IMR-90 (cell line): ENCODE data around the gene ARRB1. TPM values are rescaled to one million over a fixed set of nuclear protein-coding genes. Genes with fewer than 3 reads are reported as not detected.

Experiments
- ATAC-seq: fragments of 200-7000 bp; cut with Tn5 transposase; 2 replicates; pipeline ENCODE4 v1.9.1; 2020; ENCODE audit warnings: low read depth, mild to moderate bottlenecking, moderate library complexity
- BruUV-seq: library from RNA; stranded (reverse); fragments of 400-500 nt; replicated peaks from 2 replicates; lab custom pipeline; 2021; lab: Mats Ljungman, UMichigan
- CTCF ChIA-PET: fragments of 300-600 bp; formaldehyde crosslinking; extraction: SDS; loops from one replicate; lab custom pipeline; 2021; ENCODE audit warnings: antibody characterized with exemption; lab: Yijun Ruan, JAX
- POLR2A ChIA-PET: fragments of 300-600 bp; sonication (Branson Sonifier 250); formaldehyde crosslinking; loops from one replicate; lab custom pipeline; 2022; ENCODE audit warnings: antibody characterized with exemption; ENCODE audit not compliant: unreplicated experiment; lab: Charles Lee
- DNase-seq: peaks from one replicate; pipeline ENCODE4 v3.0.0; 2013
- H2AFZ ChIP-seq: replicated peaks from 2 replicates; pipeline ENCODE3; 2013; ENCODE audit warnings: low read length, mild to moderate bottlenecking; ENCODE audit not compliant: poor library complexity
- H2AK5ac ChIP-seq: 2 replicates; pipeline ENCODE4 v1.6.1; 2013; ENCODE audit warnings: low read depth, low read length, inconsistent platforms
- H2AK9ac ChIP-seq: replicated peaks from 2 replicates; pipeline ENCODE3; 2013; ENCODE audit warnings: mild to moderate bottlenecking, low read depth, low read length, moderate library complexity; ENCODE audit not compliant: poor library complexity
- H2BK120ac ChIP-seq: 2 replicates; pipeline ENCODE4 v1.6.1; 2013; ENCODE audit warnings: low read depth, low read length, inconsistent platforms
- H2BK15ac ChIP-seq: 3 replicates; pipeline ENCODE4 v1.6.1; 2013; ENCODE audit warnings: low read depth, low read length, inconsistent platforms
- H2BK20ac ChIP-seq: 2 replicates; pipeline ENCODE4 v1.6.1; 2013; ENCODE audit warnings: low read depth, mild to moderate bottlenecking, inconsistent platforms, low read length, moderate library complexity
- H2BK5ac ChIP-seq: 2 replicates; pipeline ENCODE4 v1.6.1; 2013; ENCODE audit warnings: mild to moderate bottlenecking, low read depth, low read length, inconsistent platforms; ENCODE audit not compliant: poor library complexity, severe bottlenecking
- H3K14ac ChIP-seq: replicated peaks from 2 replicates; pipeline ENCODE4 v1.6.1; 2013; ENCODE audit warnings: low read depth, low read length, inconsistent platforms
- H3K18ac ChIP-seq: 2 replicates; pipeline ENCODE4 v1.6.1; 2013; ENCODE audit warnings: low read depth, low read length, control low read depth
- H3K23ac ChIP-seq: 2 replicates; pipeline ENCODE4 v1.6.1; 2013; ENCODE audit warnings: low read depth, low read length, inconsistent platforms
- H3K27ac ChIP-seq: 2 replicates; pipeline ENCODE4 v1.5.1; 2013; ENCODE audit warnings: mild to moderate bottlenecking, control low read depth, low read length; ENCODE audit not compliant: insufficient read depth
- H3K27me3 ChIP-seq: 2 replicates; pipeline ENCODE4 v1.6.1; 2013; ENCODE audit warnings: low read length; ENCODE audit not compliant: control insufficient read depth, insufficient read depth
- H3K36me3 ChIP-seq: 2 replicates; pipeline ENCODE4 v1.6.1; 2013; ENCODE audit warnings: low read length, mixed read lengths; ENCODE audit not compliant: control insufficient read depth, insufficient read depth
- H3K4ac ChIP-seq: 2 replicates; pipeline ENCODE4 v1.6.1; 2013; ENCODE audit warnings: low read depth, low read length, inconsistent platforms
- H3K4me1 ChIP-seq: 2 replicates; pipeline ENCODE4 v1.6.1; 2013; ENCODE audit warnings: low read length, mixed read lengths; ENCODE audit not compliant: control insufficient read depth, insufficient read depth
- H3K4me2 ChIP-seq: 2 replicates; pipeline ENCODE4 v1.6.1; 2013; ENCODE audit warnings: low read depth, mild to moderate bottlenecking, control low read depth, low read length, moderate library complexity
- H3K4me3 ChIP-seq: 2 replicates; pipeline ENCODE4 v1.5.1; 2013; ENCODE audit warnings: low read depth, mild to moderate bottlenecking, control low read depth, low read length, moderate library complexity; ENCODE audit not compliant: insufficient read depth
- H3K56ac ChIP-seq: 2 replicates; pipeline ENCODE4 v1.6.1; 2013; ENCODE audit warnings: low read length, inconsistent platforms; ENCODE audit not compliant: insufficient read depth; ENCODE audit errors: extremely low read depth
- H3K79me1 ChIP-seq, 2 experiments: 2 replicates each; pipeline ENCODE4 v1.6.1; 2013; ENCODE audit warnings: low read length in 2 of 2, inconsistent platforms in 1 of 2, low read depth in 1 of 2
- H3K9ac ChIP-seq: 2 replicates; pipeline ENCODE4 v1.6.1; 2013; ENCODE audit warnings: low read depth, low read length, control low read depth
- H3K9me1 ChIP-seq: 2 replicates; pipeline ENCODE4 v1.6.1; 2013; ENCODE audit warnings: low read length, inconsistent platforms; ENCODE audit not compliant: insufficient read depth
- H3K9me3 ChIP-seq: 2 replicates; pipeline ENCODE4 v1.6.1; 2013; ENCODE audit warnings: low read length; ENCODE audit not compliant: control insufficient read depth, insufficient read depth
- H4K20me1 ChIP-seq: 2 replicates; pipeline ENCODE4 v1.6.1; 2013; ENCODE audit warnings: low read length, inconsistent platforms; ENCODE audit not compliant: insufficient read depth
- H4K5ac ChIP-seq: 2 replicates; pipeline ENCODE4 v1.6.1; 2013; ENCODE audit warnings: mild to moderate bottlenecking, low read depth, low read length, control low read depth
- H4K8ac ChIP-seq, 2 experiments: 2 replicates each; pipeline ENCODE4 v1.6.1; 2013; ENCODE audit warnings: low read depth in 2 of 2, low read length in 2 of 2, control low read depth in 1 of 2, inconsistent platforms in 1 of 2
- H4K91ac ChIP-seq: 2 replicates; pipeline ENCODE4 v1.6.1; 2013; ENCODE audit warnings: low read depth, low read length, inconsistent platforms; ENCODE audit not compliant: insufficient read depth
- BHLHE40 ChIP-seq: fragments of 150-350 bp; IDR thresholded peaks from 2 replicates; pipeline ENCODE4 v1.6.1; 2016; ENCODE audit warnings: mild to moderate bottlenecking, low read depth, low read length
- CHD1 ChIP-seq: IDR thresholded peaks from 2 replicates; pipeline ENCODE4 v1.6.1; 2012; ENCODE audit warnings: low read depth, low read length, improper control_type of control experiment
- ELK1 ChIP-seq: fragments of 150-350 bp; IDR thresholded peaks from 2 replicates; pipeline ENCODE4 v1.6.1; 2016; ENCODE audit warnings: low read depth, mild to moderate bottlenecking, low read length, moderate library complexity, borderline replicate concordance
- FOS ChIP-seq: fragments of 150-350 bp; IDR thresholded peaks from 2 replicates; pipeline ENCODE4 v1.6.1; 2016; ENCODE audit warnings: low read depth, low read length
- MAFK ChIP-seq: IDR thresholded peaks from 2 replicates; pipeline ENCODE4 v1.6.1; 2012; ENCODE audit warnings: low read depth, low read length, improper control_type of control experiment
- MAZ ChIP-seq: IDR thresholded peaks from 2 replicates; pipeline ENCODE4 v1.6.1; 2012; ENCODE audit warnings: low read depth, mild to moderate bottlenecking, low read length, improper control_type of control experiment, moderate library complexity, borderline replicate concordance
- MXI1 ChIP-seq: IDR thresholded peaks from 2 replicates; pipeline ENCODE4 v1.6.1; 2012; ENCODE audit warnings: low read depth, mild to moderate bottlenecking, low read length, moderate library complexity, borderline replicate concordance
- NFE2L2 ChIP-seq: fragments of 150-350 bp; IDR thresholded peaks from 2 replicates; pipeline ENCODE4 v1.6.1; 2016; ENCODE audit warnings: low read depth, mild to moderate bottlenecking, low read length
- POLR2A ChIP-seq: IDR thresholded peaks from 2 replicates; pipeline ENCODE4 v1.6.1; 2012; ENCODE audit warnings: mild to moderate bottlenecking, low read depth, low read length
- RAD21 ChIP-seq: IDR thresholded peaks from 2 replicates; pipeline ENCODE4 v1.6.1; 2012; ENCODE audit warnings: low read length, improper control_type of control experiment
- RCOR1 ChIP-seq: IDR thresholded peaks from 2 replicates; pipeline ENCODE4 v1.6.1; 2012; ENCODE audit warnings: mild to moderate bottlenecking, low read length, improper control_type of control experiment; ENCODE audit not compliant: insufficient replicate concordance
- WGBS, 2 experiments: methylation state at CpG; one replicate each; pipeline versions ENCODE4 v1.1.5 to v1.1.7; 2013; ENCODE audit warnings: missing lambda C conversion rate in 2 of 2; ENCODE audit not compliant: insufficient read length in 1 of 2; ENCODE audit errors: extremely low coverage in 2 of 2; 5-methylcytosine and 5-hydroxymethylcytosine counted together
- dilution Hi-C: fragments of 300-500 bp; cut with HindIII; formaldehyde crosslinking; loops from one replicate; pipeline ENCODE4 v1.14.3; 2018; ENCODE audit warnings: low sequenced_read_pairs; ENCODE audit not compliant: unreplicated experiment
- in situ Hi-C: fragments of 300-500 bp; cut with MboI; formaldehyde crosslinking; loops from 3 replicates; pipeline ENCODE4 v1.14.3; 2019; ENCODE audit warnings: low sequenced_read_pairs, inconsistent platforms, mixed read lengths
- intact Hi-C: fragments of 100-400 bp; cut with micrococcal nuclease; formaldehyde crosslinking; loops from 2 replicates; pipeline ENCODE4 v1.10.0; 2022
- polyA plus RNA-seq, 3 experiments: library from polyadenylated mRNA; depleted of rRNA; stranded (reverse); fragments of >200 nt; gene quantifications; 2 replicates each; pipeline ENCODE4 v1.2.3, GENCODE V29; 2012; ENCODE audit warnings: low replicate concordance in 1 of 3
- total RNA-seq: library from RNA; depleted of rRNA; stranded (reverse); fragments of >200 nt; gene quantifications from 2 replicates; pipeline ENCODE4 v1.2.3, GENCODE V29; 2012
- TF ChIP-seq, protein P1 (sequence below): fragments of 150-350 bp; IDR thresholded peaks from 2 replicates; pipeline ENCODE4 v1.6.1; 2017; ENCODE audit warnings: mild to moderate bottlenecking, antibody characterized with exemption, low read length, low read depth

ARRB1 gene
- total and polyA plus RNA-seq, 2 of the 4 experiments (the other 2 are of a cell fraction) = 11.0 to 17.4 TPM

- TF ChIP-seq RCOR1 = no peak
Observed at GRCh38 chr11:75319035-75319877, 32.2 kb downstream of the ARRB1 start (continued).

DNA sequence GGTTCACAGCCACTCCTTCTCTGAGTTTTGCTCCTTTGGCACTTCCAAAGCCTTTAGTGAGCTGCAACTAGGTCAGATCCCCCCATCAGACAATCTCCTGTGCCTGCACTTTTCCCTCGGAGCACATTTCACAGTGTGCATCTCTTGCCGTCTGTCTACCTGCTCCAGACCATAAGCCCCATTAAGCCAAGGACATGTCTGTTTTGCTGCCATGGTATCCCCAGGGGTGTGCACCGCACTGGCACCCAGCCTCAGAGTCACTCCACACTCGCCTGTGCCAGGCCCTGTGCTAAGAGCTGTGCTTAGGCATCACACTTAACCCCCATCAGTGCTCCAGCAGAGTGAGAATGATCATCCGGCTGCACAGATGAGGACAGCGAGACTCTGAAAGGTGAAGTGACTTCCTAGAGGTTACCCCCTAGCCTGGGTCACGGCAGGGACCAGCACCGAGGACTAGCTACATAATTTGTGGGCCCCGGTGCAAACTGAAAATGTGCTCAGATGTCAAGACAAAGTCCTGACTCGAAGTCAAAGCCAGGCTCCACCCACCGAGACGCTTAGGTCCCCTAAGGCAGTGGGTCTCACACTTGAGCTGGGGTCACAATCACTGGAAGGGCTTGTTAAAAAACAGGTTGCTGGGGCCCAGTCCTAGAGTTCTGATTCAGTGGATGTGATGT, 33.9 kb downstream of the ARRB1 start:
- H4K91ac ChIP-seq = no peak overlapping the region
- H2BK120ac ChIP-seq = no peak overlapping the region
- POLR2A ChIA-PET = interaction anchor here (0.6 kb wide), 1 partner anchor 97 kb away, joined by 4 read pairs; no protein-coding TSS in a partner anchor
- no peak overlapping the region; the same call in 1 of the 2 replicates for H3K4ac ChIP-seq
- no TSS peak for BruUV-seq
- no peak overlapping the region for H2AFZ ChIP-seq
- H3K56ac ChIP-seq = no peak overlapping the region
- H2AK5ac ChIP-seq = no peak overlapping the region
- no peak overlapping the region for H4K5ac ChIP-seq
- CTCF ChIA-PET = no interaction called here
- no peak overlapping the region for H3K18ac ChIP-seq
- H3K4me1 ChIP-seq = peaks cover 8% of the 10 kb centered on the region
- H3K4me2 ChIP-seq = no peak overlapping the region
- H3K36me3 ChIP-seq = no peaks in the 10 kb centered on the region
- peak overlapping the region; percentile 45 for H2AK9ac ChIP-seq
- intact Hi-C loops (no loop called here), in situ Hi-C loops (no loop called here), dilution Hi-C loops (no loop called here)
- H3K9ac ChIP-seq = no peak overlapping the region
- H2BK15ac ChIP-seq = no peak overlapping the region
- H3K9me3 ChIP-seq = 0 out of 2 replicates have a peak, but pooled peaks cover 1% of the 10 kb centered on the region
- no peak for ATAC-seq
- H4K8ac ChIP-seq = no peak overlapping the region
- H4K20me1 ChIP-seq = no peaks in the 10 kb centered on the region
- no peak overlapping the region for H2BK20ac ChIP-seq
- no peak overlapping the region for H3K23ac ChIP-seq
- H3K79me1 ChIP-seq = no peaks in the 10 kb centered on the region
- peaks cover 3% of the 10 kb centered on the region; the same call in 1 of the 2 replicates for H3K9me1 ChIP-seq
- H2BK5ac ChIP-seq = no peak overlapping the region
- H3K27ac ChIP-seq = no peak overlapping the region
- no peak overlapping the region for H3K14ac ChIP-seq
- no peaks in the 10 kb centered on the region for H3K27me3 ChIP-seq
- 83% methylated on average over 7 of the region's 12 CpGs; no CpG with 5 or more reads in 1 of the 2 experiments for WGBS, 2 experiments
- H3K4me3 ChIP-seq = no peak overlapping the region
- DNase-seq = no peak
- TF ChIP-seq MAZ = no peak
- TF ChIP-seq RCOR1 = no peak
- TF ChIP-seq RAD21 = no peak
- TF ChIP-seq, protein P1, sequence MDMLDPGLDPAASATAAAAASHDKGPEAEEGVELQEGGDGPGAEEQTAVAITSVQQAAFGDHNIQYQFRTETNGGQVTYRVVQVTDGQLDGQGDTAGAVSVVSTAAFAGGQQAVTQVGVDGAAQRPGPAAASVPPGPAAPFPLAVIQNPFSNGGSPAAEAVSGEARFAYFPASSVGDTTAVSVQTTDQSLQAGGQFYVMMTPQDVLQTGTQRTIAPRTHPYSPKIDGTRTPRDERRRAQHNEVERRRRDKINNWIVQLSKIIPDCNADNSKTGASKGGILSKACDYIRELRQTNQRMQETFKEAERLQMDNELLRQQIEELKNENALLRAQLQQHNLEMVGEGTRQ = no peak
- no peak for TF ChIP-seq FOS
- no peak for TF ChIP-seq MXI1
- TF ChIP-seq ELK1 = no peak
- TF ChIP-seq POLR2A = no peak
- no peak for TF ChIP-seq CHD1
- TF ChIP-seq MAFK = no peak
- TF ChIP-seq NFE2L2 = no peak
- no peak for TF ChIP-seq BHLHE40
